Right cardiac atrium (tissue), 5 donors: Measurements from ENCODE around the gene MARVELD3. TPM values are rescaled to one million over a fixed set of nuclear protein-coding genes. Genes with fewer than 3 reads are reported as not detected.
A peak's percentile ranks its signal among the peaks of the same experiment; 100 is the strongest.
"Not testable (repeated sequence)": the region's sequence is repeated elsewhere in the genome, so short reads cannot be mapped to it uniquely, and the experiment has no call there.

Experiments used
- ATAC-seq, 2 donors: fragments of 200-7000 bp; cut with Tn5 transposase; one replicate each; pipeline versions ENCODE4 v1.8.0 to v1.9.1; 2020; ENCODE audit warnings: moderate library complexity in 2 of 2, mild to moderate bottlenecking in 1 of 2
- DNase-seq, 3 donors: peaks; one replicate each; pipeline ENCODE4 v3.0.0-alpha.2; 2020
- H3K27ac ChIP-seq: one replicate; pipeline ENCODE4 v1.5.1; 2013; ENCODE audit warnings: mild to moderate bottlenecking, low read length, control low read depth, moderate library complexity
- H3K27me3 ChIP-seq: one replicate; pipeline ENCODE4 v1.6.1; 2013; ENCODE audit not compliant: control insufficient read depth, insufficient read depth
- H3K4me1 ChIP-seq: one replicate; pipeline ENCODE4 v1.6.1; 2013; ENCODE audit warnings: low read length; ENCODE audit not compliant: control insufficient read depth, insufficient read depth
- H3K4me3 ChIP-seq: one replicate; pipeline ENCODE4 v1.5.1; 2013; ENCODE audit warnings: low read length, control low read depth
- H3K9me3 ChIP-seq: one replicate; pipeline ENCODE4 v1.6.1; 2013; ENCODE audit warnings: low read length; ENCODE audit not compliant: control insufficient read depth
- WGBS: extraction: QIAGEN DNeasy Blood & Tissue Kit; methylation state at CpG from one replicate; pipeline ENCODE4 v1.1.7; 2013; 5-methylcytosine and 5-hydroxymethylcytosine counted together
- intact Hi-C, 4 donors: fragments of 100-400 bp; cut with DNase I; formaldehyde crosslinking; loops; one replicate each; pipeline versions ENCODE4 v1.11.0 to v1.14.0; 2022 to 2023
- polyA plus RNA-seq: library from polyadenylated mRNA; stranded (reverse); fragments of 200-250 nt; gene quantifications from one replicate; pipeline ENCODE4 v1.2.3, GENCODE V29; 2013
- total RNA-seq, 4 donors: library from RNA; stranded (reverse); fragmentation: NEBNext Ultra II Directional; extraction: Animal tissue kit (Norgen Biotek cat#: 25700); gene quantifications; one replicate each; pipeline ENCODE4 v1.2.1, GENCODE V29; 2021
- donor health status: healthy with polysubstance abuse.
- donor health status: DM: no; HTN: yes; CAD: no.
- donor health status: DM: no; HTN: no; CAD: no.
- donor health status: DM: no; HTN: yes; CAD: no; lungs with severe emphysema.
- donor health status: DM: yes; HTN: yes; CAD: no.

Gene MARVELD3
- total and polyA plus RNA-seq, 5 donors, result 0.02 TPM; not detected in 4

DNA sequence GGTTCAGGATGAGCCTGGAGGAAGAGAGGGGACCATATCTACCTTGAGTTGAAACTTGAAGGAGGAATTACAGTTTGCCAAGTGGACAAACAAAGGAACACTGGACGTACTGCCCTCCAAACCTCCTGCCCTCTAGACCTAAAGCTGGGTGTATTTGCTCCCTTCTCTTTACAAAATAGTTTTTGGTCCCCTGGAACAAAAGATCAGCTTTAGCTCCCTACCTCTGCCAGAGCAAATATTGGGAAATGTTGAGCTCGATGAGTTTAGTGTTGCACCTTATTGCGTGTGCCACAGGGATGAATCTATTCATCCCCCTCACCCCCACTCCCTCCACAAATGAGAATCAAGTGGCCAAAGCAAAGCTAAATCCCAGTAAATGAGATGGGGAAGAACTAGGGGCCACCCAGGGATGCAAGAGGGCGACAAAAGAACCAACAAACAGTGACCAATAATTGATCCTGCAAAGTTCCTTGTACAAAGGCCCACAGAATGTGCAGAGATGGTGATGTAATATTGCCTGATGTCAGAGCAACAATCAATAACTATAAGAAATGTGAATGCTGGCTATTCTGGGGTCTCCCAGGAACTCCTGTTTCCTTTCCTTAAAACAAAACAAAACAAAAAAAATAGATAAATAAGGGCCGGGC, 31.9 kb upstream of the MARVELD3 start:
- Histone ChIP-seq H3K9me3 (no peaks in the 10 kb centered on the region), H3K4me1 (no peaks in the 10 kb centered on the region), H3K27ac (no peak overlapping the region), H3K27me3 (no peaks in the 10 kb centered on the region), H3K4me3 (no peak overlapping the region)
- DNase-seq (no peak), ATAC-seq (no peak)
- WGBS, result 79% methylated on average over 5 of the region's 5 CpGs
- intact Hi-C loops, result no loop called here

DNA sequence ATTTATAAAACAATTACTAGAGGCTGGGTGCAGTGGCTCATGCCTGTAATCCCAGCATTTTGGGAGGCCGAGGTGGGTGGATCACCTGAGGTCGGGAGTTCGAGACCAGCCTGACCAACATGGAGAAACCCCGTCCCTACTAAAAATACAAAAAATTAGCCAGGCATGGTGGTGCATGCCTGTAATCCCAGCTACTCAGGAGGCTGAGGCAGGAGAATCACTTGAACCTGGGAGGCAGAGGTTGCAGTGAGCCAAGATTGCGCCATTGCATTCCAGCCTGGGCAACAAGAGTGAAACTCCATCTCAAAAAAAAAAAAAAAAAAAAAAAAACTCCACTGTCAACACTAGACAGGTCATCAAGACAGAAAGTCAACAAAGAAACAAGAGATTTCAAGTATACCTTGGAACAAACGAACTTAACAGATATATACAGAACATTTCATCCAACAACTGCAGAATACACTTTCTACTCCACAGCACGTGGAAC, 30.6 kb upstream of the MARVELD3 start:
- H3K27ac ChIP-seq, H3K9me3 ChIP-seq, H3K4me1 ChIP-seq, ATAC-seq, H3K4me3 ChIP-seq, intact Hi-C loops, DNase-seq, H3K27me3 ChIP-seq: not testable (repeated sequence)
- 92% methylated on average over 7 of the region's 7 CpGs for WGBS

- WGBS, result 55% methylated on average over 2 of the region's 2 CpGs
Observed at GRCh38 chr16:71598426-71598825, 27.6 kb upstream of the MARVELD3 start.

DNA sequence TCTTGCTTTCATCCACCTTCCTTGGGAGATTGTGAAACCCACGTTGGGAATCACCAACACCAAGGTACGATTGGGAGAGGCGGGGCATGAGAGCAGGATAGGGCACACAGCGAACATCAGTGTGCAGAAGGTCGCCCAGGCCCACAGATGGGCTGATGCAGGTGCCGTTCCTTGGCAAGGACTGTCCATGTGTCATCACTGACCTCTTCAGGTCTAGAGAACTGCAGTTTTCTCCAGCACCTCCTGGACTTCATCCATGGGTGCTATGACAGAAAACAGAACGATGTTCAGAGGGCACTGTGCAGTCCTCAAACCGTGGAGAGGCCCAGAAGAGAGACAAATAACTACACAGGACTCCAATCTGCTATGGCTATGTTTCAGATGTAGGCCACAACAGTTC, 25.2 kb upstream of the MARVELD3 start:
- H3K9me3 ChIP-seq, result no peaks in the 10 kb centered on the region
- ATAC-seq (no peak), DNase-seq (no peak)
- no peak overlapping the region for H3K4me3 ChIP-seq
- 75% methylated on average over 8 of the region's 8 CpGs for WGBS
- intact Hi-C loops, result no loop called here
- H3K4me1 ChIP-seq, result no peaks in the 10 kb centered on the region
- no peak overlapping the region for H3K27ac ChIP-seq
- H3K27me3 ChIP-seq, result no peaks in the 10 kb centered on the region

More at GRCh38 chr16:71598426-71598825, 27.6 kb upstream of the MARVELD3 start:
- H3K27ac ChIP-seq, H3K4me3 ChIP-seq, H3K9me3 ChIP-seq, DNase-seq, intact Hi-C loops, H3K27me3 ChIP-seq, ATAC-seq, H3K4me1 ChIP-seq: not testable (repeated sequence)

- intact Hi-C loops, result no loop called here
- ATAC-seq (no peak), DNase-seq (no peak)
- H3K27ac ChIP-seq, result no peak overlapping the region
- no peaks in the 10 kb centered on the region for H3K9me3 ChIP-seq
- H3K4me1 ChIP-seq, result no peaks in the 10 kb centered on the region
- no peak overlapping the region for H3K4me3 ChIP-seq
- WGBS, result 50% methylated on average over 2 of the region's 2 CpGs
- H3K27me3 ChIP-seq, result no peaks in the 10 kb centered on the region
Observed at GRCh38 chr16:71609066-71609465, 16.9 kb upstream of the MARVELD3 start.

GRCh38 chr16:71610447-71610846, 15.5 kb upstream of the MARVELD3 start:
- ATAC-seq, result no peak
- intact Hi-C loops, result loop anchor here in 3 of 4 donors (2.0 to 5.0 kb wide), 2 partner anchors 198 kb away; no protein-coding TSS in a partner anchor

GRCh38 chr16:71610936-71611871, 14.8 kb upstream of the MARVELD3 start:
- Histone ChIP-seq H3K9me3 (no peaks in the 10 kb centered on the region), H3K4me1 (no peaks in the 10 kb centered on the region), H3K4me3 (no peak overlapping the region), H3K27me3 (no peaks in the 10 kb centered on the region), H3K27ac (no peak overlapping the region)
- DNase-seq (peak; percentile 65 to 87 (median 85)), ATAC-seq (peak; percentile 89 to 92)
- intact Hi-C loops, result loop anchor here in 3 of 4 donors (2.0 to 5.0 kb wide), 2 partner anchors 198 to 199 kb away; no protein-coding TSS in a partner anchor
- 14% methylated on average over 19 of the region's 19 CpGs for WGBS

More at GRCh38 chr16:71610447-71610846, 15.5 kb upstream of the MARVELD3 start:
- Histone ChIP-seq H3K4me3 (no peak overlapping the region), H3K4me1 (no peaks in the 10 kb centered on the region), H3K9me3 (no peaks in the 10 kb centered on the region), H3K27ac (no peak overlapping the region), H3K27me3 (no peaks in the 10 kb centered on the region)
- WGBS, result 55% methylated on average over 4 of the region's 4 CpGs
- no peak for DNase-seq

GRCh38 chr16:71614956-71615355, 11.0 kb upstream of the MARVELD3 start:
- intact Hi-C loops, result loop anchor here in 1 of 4 donors (5.0 kb wide), 1 partner anchor 203 kb away; no protein-coding TSS in a partner anchor
- not testable (repeated sequence) for H3K4me3 ChIP-seq, DNase-seq, ATAC-seq, H3K4me1 ChIP-seq, H3K9me3 ChIP-seq, H3K27ac ChIP-seq, H3K27me3 ChIP-seq
- WGBS, result 86% methylated on average over 8 of the region's 8 CpGs

DNA sequence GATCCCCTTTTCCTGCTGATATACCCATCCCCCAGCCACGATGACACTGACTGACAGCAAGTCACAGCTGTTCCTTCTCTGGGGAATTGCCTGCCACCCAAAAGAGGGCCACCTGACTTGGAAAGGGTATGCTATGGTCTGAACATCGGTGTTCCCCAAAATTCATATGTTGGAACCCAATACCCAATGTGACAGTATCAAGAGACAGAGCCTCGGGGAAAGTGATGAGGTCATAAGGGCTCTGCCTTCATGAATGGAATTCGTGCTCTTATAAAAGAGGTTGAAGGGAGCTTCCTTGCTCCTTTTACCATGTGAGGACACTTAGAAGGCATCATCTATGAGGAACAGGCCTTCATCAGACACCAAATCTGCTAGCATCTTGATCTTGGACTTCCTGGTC, 7.6 kb upstream of the MARVELD3 start:
- DNase-seq (no peak), ATAC-seq (no peak)
- Histone ChIP-seq H3K27me3 (no peaks in the 10 kb centered on the region), H3K9me3 (no peaks in the 10 kb centered on the region), H3K4me1 (no peaks in the 10 kb centered on the region), H3K4me3 (no peak overlapping the region), H3K27ac (no peak overlapping the region)
- 70% methylated on average over 4 of the region's 4 CpGs for WGBS
- intact Hi-C loops, result no loop called here

DNA sequence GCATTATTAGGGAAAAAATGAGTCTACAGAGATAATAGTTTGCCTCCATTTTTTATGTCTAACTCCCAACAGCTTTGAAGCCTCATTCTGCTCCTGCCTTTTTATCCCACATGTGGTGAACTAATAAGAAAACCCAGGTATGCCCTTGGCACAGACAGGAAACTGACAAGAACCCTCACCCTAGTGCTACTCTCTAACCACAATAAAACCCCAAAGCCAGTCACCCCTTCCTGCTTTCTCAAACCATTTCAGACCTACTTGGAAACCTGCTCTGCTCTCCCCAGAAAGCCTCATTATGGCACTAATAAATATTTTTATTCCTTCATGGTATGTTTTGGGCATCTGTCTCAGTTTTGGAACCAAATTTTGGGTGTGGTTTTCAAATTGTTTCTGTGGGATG, 3.9 kb upstream of the MARVELD3 start:
- Histone ChIP-seq H3K9me3 (no peaks in the 10 kb centered on the region), H3K4me3 (no peak overlapping the region), H3K27me3 (no peaks in the 10 kb centered on the region), H3K27ac (no peak overlapping the region), H3K4me1 (peaks cover 4% of the 10 kb centered on the region)
- intact Hi-C loops, result no loop called here
- DNase-seq, result no peak
- ATAC-seq, result no peak

GRCh38 chr16:71623597-71623996, 2.4 kb upstream of the MARVELD3 start:
- no peak overlapping the region for H3K4me3 ChIP-seq
- H3K27ac ChIP-seq, result no peak overlapping the region
- DNase-seq, result no peak
- intact Hi-C loops, result no loop called here
- peaks cover 4% of the 10 kb centered on the region for H3K4me1 ChIP-seq
- WGBS, result 69% methylated on average over 3 of the region's 3 CpGs
- H3K9me3 ChIP-seq, result no peaks in the 10 kb centered on the region
- no peak for ATAC-seq
- no peaks in the 10 kb centered on the region for H3K27me3 ChIP-seq
